HepG2 (cell line): ENCODE data around the gene ACP1. TPM values are rescaled to one million over a fixed set of nuclear protein-coding genes. Genes with fewer than 3 reads are reported as not detected.

ENCODE experiments used
- ATAC-seq: fragments of 200-7000 bp; cut with Tn5 transposase; 3 replicates; pipeline ENCODE4 v1.9.1; 2020; ENCODE audit warnings: mild to moderate bottlenecking, moderate library complexity
- BruUV-seq: library from RNA; stranded (reverse); fragments of 400-500 nt; replicated peaks from 2 replicates; lab custom pipeline; 2021; lab: Mats Ljungman, UMichigan
- CTCF ChIA-PET: fragments of 300-600 bp; formaldehyde crosslinking; extraction: SDS; loops from one replicate; lab custom pipeline; 2021; ENCODE audit warnings: low total read pairs, inconsistent platforms, low intra/inter-chr PET ratio; lab: Yijun Ruan, JAX
- POLR2A ChIA-PET: fragments of 350-600 bp; sonication (Branson Sonifier 250); formaldehyde crosslinking; loops from one replicate; lab custom pipeline; 2020; ENCODE audit warnings: antibody characterized with exemption, inconsistent platforms; lab: Yijun Ruan, JAX
- DNase-seq: peaks from one replicate; pipeline ENCODE4 v3.0.0-alpha.2; 2015; ENCODE audit warnings: low spot score
- FAIRE-seq: peaks from 3 replicates; lab custom pipeline; 2011; peaks lifted over from hg19 to GRCh38; lab: Jason Lieb, UNC
- H2AFZ ChIP-seq: one replicate; pipeline ENCODE4 v1.6.1; 2011; ENCODE audit warnings: low read length, inconsistent platforms
- H3K27ac ChIP-seq: fragments of 300-600 bp; 3 replicates; pipeline ENCODE4 v1.8.0; 2011; ENCODE audit warnings: mixed run types, mild to moderate bottlenecking, mixed read lengths, low read length, inconsistent platforms; ENCODE audit not compliant: insufficient read depth; ENCODE audit errors: extremely low read length
- H3K27me3 ChIP-seq, 2 experiments: fragments of 200-600 bp in 1 of 2; 2 replicates in 1 of 2; 3 replicates in 1 of 2; pipeline versions ENCODE4 v1.6.0 to v1.8.0; 2011; ENCODE audit warnings: low read length in 2 of 2, mild to moderate bottlenecking in 2 of 2, moderate library complexity in 2 of 2, inconsistent platforms in 1 of 2; ENCODE audit not compliant: insufficient read depth in 2 of 2, control insufficient read depth in 1 of 2
- H3K36me3 ChIP-seq, 2 experiments: fragments of 200-600 bp in 1 of 2; replicated peaks in 1 of 2; 2 replicates in 1 of 2; 3 replicates in 1 of 2; pipeline versions ENCODE4 v1.5.1 to v1.8.0; 2011; ENCODE audit warnings: low read length in 2 of 2, inconsistent platforms in 1 of 2; ENCODE audit not compliant: insufficient read depth in 2 of 2, control insufficient read depth in 1 of 2
- H3K4me1 ChIP-seq: 2 replicates; pipeline ENCODE4 v1.5.1; 2012; ENCODE audit warnings: low read length, inconsistent platforms; ENCODE audit not compliant: insufficient read depth
- H3K4me2 ChIP-seq: 2 replicates; pipeline ENCODE4 v1.6.0; 2011; ENCODE audit warnings: low read depth, low read length, inconsistent platforms
- H3K4me3 ChIP-seq, 3 experiments: fragments of 200-600 bp in 1 of 3; sonication (generic), shearing (Covaris generic) in 1 of 3; replicated peaks in 1 of 3; 2 replicates each; pipeline ENCODE4 v1.5.1; 2011 to 2016; ENCODE audit warnings: low read length in 3 of 3, inconsistent platforms in 2 of 3, low read depth in 2 of 3, mild to moderate bottlenecking in 2 of 3, control low read depth in 1 of 3, mixed read lengths in 1 of 3; ENCODE audit not compliant: insufficient read depth in 1 of 3
- H3K79me2 ChIP-seq: one replicate; pipeline ENCODE4 v1.6.1; 2011; ENCODE audit warnings: low read length, inconsistent platforms; ENCODE audit not compliant: insufficient read depth
- H3K9ac ChIP-seq: 2 replicates; pipeline ENCODE4 v1.6.0; 2011; ENCODE audit warnings: mild to moderate bottlenecking, low read depth, low read length, inconsistent platforms; ENCODE audit not compliant: insufficient read depth
- H3K9me3 ChIP-seq: 2 replicates; pipeline ENCODE4 v1.5.1; 2012; ENCODE audit warnings: mild to moderate bottlenecking, low read length
- H4K20me1 ChIP-seq: 2 replicates; pipeline ENCODE4 v1.6.0; 2011; ENCODE audit warnings: inconsistent platforms, mild to moderate bottlenecking, low read length, moderate library complexity; ENCODE audit not compliant: insufficient read depth
- NR3C1 ChIP-seq: sonication (generic); formaldehyde crosslinking; IDR thresholded peaks from 2 replicates; pipeline ENCODE4 v1.4.0; 2020; ENCODE audit warnings: missing genetic modification reagents
- PCBP1 ChIP-seq: fragments of 200-400 bp; formaldehyde crosslinking; IDR thresholded peaks from 2 replicates; pipeline ENCODE4 v1.6.1; 2017; ENCODE audit warnings: mild to moderate bottlenecking, low read depth, low read length, borderline replicate concordance
- RARG ChIP-seq: sonication (generic); formaldehyde crosslinking; IDR thresholded peaks from 2 replicates; pipeline ENCODE4 v1.4.0; 2020; ENCODE audit warnings: low read depth, mild to moderate bottlenecking, missing genetic modification reagents
- ZNF3 ChIP-seq: IDR thresholded peaks from 2 replicates; pipeline ENCODE4 v1.7.0; 2017; ENCODE audit warnings: inconsistent platforms
- ZNF546 ChIP-seq: sonication (generic); formaldehyde crosslinking; conservative IDR thresholded peaks from 2 replicates; pipeline ENCODE4 v1.8.1; 2023; ENCODE audit warnings: mild to moderate bottlenecking, missing genetic modification reagents
- ZNF879 ChIP-seq: sonication (generic); formaldehyde crosslinking; IDR thresholded peaks from 2 replicates; pipeline ENCODE4 v1.8.1; 2023; ENCODE audit warnings: missing genetic modification reagents
- WGBS: methylation state at CpG from one replicate; pipeline ENCODE4 v1.1.6; 2017; ENCODE audit warnings: low lambda C conversion rate; 5-methylcytosine and 5-hydroxymethylcytosine counted together
- in situ Hi-C: cut with HindIII; loops from 2 replicates; pipeline ENCODE4 v1.10.0; 2017; ENCODE audit warnings: low pct_unique_long_range_greater_than_20kb; ENCODE audit not compliant: extremely low pct_ligation_motif_present
- intact Hi-C: fragments of 100-400 bp; cut with micrococcal nuclease; formaldehyde crosslinking; loops from one replicate; pipeline ENCODE4 v1.10.0; 2022; ENCODE audit not compliant: unreplicated experiment
- polyA plus RNA-seq, 8 experiments: library from polyadenylated mRNA; depleted of rRNA in 3 of 8; stranded (reverse) in 7 of 8; unstranded in 1 of 8; fragments of >200 nt; fragmentation: Illumina TruSeq in 4 of 8; extraction: Trizol in 4 of 8; gene quantifications; 2 replicates each; pipeline versions ENCODE4 v1.2.1 to v1.2.3, GENCODE V29; 2011 to 2016; ENCODE audit warnings: low read depth in 4 of 8, missing spikeins in 1 of 8, mixed read lengths in 1 of 8; ENCODE audit not compliant: insufficient read depth in 1 of 8
- total RNA-seq, 5 experiments: library from RNA; depleted of rRNA; stranded (reverse); fragments of >200 nt; fragmentation: Illumina TruSeq; extraction: Trizol; gene quantifications; 2 replicates each; pipeline ENCODE4 v1.2.3, GENCODE V29; 2016; ENCODE audit warnings: low read depth in 1 of 5
- TF ChIP-seq, protein P1 (sequence below): sonication (generic); formaldehyde crosslinking; conservative IDR thresholded peaks from 2 replicates; pipeline ENCODE4 v1.4.0; 2020; ENCODE audit warnings: missing genetic modification reagents
- TF ChIP-seq, protein P2 (sequence below): sonication (generic); formaldehyde crosslinking; IDR thresholded peaks from 2 replicates; pipeline ENCODE4 v1.5.0; 2020; ENCODE audit warnings: missing genetic modification reagents
- TF ChIP-seq, protein P3 (sequence below): sonication (generic); formaldehyde crosslinking; IDR thresholded peaks from 2 replicates; pipeline ENCODE4 v1.4.0; 2020; ENCODE audit warnings: missing genetic modification reagents, borderline replicate concordance
- TF ChIP-seq, protein P4 (sequence below): sonication (generic); formaldehyde crosslinking; IDR thresholded peaks from 2 replicates; pipeline ENCODE4 v1.5.0; 2020; ENCODE audit warnings: mild to moderate bottlenecking, missing genetic modification reagents, moderate library complexity

Gene ACP1
- total and polyA plus RNA-seq, 2 of the 13 experiments (the other 11 are each of a cell fraction or from before 2014, with no cell fraction given) = 246 to 348 TPM

- Histone ChIP-seq H3K4me2 (no peak overlapping the region), H3K79me2 (no peaks in the 10 kb centered on the region), H4K20me1 (no peaks in the 10 kb centered on the region), H2AFZ (no peak overlapping the region), H3K9me3 (no peaks in the 10 kb centered on the region), H3K27ac (no peak overlapping the region), H3K9ac (no peak overlapping the region), H3K27me3 (no peaks in the 10 kb centered on the region), H3K4me3 (no peak overlapping the region), H3K4me1 (peaks cover 12% of the 10 kb centered on the region), H3K36me3 (peaks cover 6 to 19% of the 10 kb centered on the region in 2 experiments)
- in situ Hi-C loops (no loop called here), intact Hi-C loops (no loop called here)
- WGBS = 93% methylated on average over 6 of the region's 6 CpGs
- FAIRE-seq = no peak
- ChIA-PET POLR2A (no interaction called here), CTCF (no interaction called here)
- no TSS peak for BruUV-seq
- TF ChIP-seq, protein P1, sequence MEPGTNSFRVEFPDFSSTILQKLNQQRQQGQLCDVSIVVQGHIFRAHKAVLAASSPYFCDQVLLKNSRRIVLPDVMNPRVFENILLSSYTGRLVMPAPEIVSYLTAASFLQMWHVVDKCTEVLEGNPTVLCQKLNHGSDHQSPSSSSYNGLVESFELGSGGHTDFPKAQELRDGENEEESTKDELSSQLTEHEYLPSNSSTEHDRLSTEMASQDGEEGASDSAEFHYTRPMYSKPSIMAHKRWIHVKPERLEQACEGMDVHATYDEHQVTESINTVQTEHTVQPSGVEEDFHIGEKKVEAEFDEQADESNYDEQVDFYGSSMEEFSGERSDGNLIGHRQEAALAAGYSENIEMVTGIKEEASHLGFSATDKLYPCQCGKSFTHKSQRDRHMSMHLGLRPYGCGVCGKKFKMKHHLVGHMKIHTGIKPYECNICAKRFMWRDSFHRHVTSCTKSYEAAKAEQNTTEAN (CRISPR knock-in tag) = no peak
- no peak for TF ChIP-seq NR3C1 (CRISPR knock-in tag)
- no peak for TF ChIP-seq PCBP1
- no peak for TF ChIP-seq RARG (CRISPR knock-in tag)
- no peak for TF ChIP-seq ZNF546 (CRISPR knock-in tag)
- no peak for ATAC-seq
- DNase-seq = no peak
Measured at GRCh38 chr2:223971-224760, 40.6 kb upstream of the ACP1 start.

DNA sequence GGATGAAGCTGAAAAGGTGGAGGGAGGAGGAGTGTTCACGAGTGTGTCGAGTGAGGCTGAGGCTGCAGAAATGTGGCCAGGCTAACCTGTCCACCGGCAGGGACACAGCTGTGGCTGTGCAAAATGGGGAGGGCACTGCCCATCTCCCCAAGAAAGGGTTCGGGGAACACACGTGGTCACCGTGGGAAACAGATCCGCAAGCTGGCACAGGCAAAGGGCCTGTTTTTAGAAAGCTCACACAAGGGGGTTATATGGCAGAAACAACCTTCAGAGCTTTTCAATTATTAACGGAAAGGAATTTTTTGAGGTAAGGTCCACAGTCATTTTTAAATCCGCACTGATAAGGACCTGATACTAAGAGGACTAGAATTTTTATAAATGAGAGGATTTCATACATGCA is 36.6 kb upstream of the ACP1 start:
- intact Hi-C loops (no loop called here), in situ Hi-C loops (no loop called here)
- ATAC-seq (peak; percentile 25; the same call in 1 of the 3 replicates), FAIRE-seq (no peak), DNase-seq (no peak)
- H3K4me1 ChIP-seq = peaks cover 18% of the 10 kb centered on the region
- H3K4me2 ChIP-seq = no peak overlapping the region
- no TSS peak for BruUV-seq
- no peaks in the 10 kb centered on the region for H4K20me1 ChIP-seq
- ChIA-PET POLR2A (no interaction called here), CTCF (no interaction called here)
- no peak overlapping the region for H3K4me3 ChIP-seq
- no peak overlapping the region for H3K27ac ChIP-seq
- H3K9me3 ChIP-seq = no peaks in the 10 kb centered on the region
- no peaks in the 10 kb centered on the region for H3K27me3 ChIP-seq
- WGBS = 92% methylated on average over 9 of the region's 9 CpGs
- peaks cover 6 to 28% of the 10 kb centered on the region in 2 experiments for H3K36me3 ChIP-seq
- H2AFZ ChIP-seq = no peak overlapping the region
- no peaks in the 10 kb centered on the region for H3K79me2 ChIP-seq
- H3K9ac ChIP-seq = no peak overlapping the region
- TF ChIP-seq, protein P2, sequence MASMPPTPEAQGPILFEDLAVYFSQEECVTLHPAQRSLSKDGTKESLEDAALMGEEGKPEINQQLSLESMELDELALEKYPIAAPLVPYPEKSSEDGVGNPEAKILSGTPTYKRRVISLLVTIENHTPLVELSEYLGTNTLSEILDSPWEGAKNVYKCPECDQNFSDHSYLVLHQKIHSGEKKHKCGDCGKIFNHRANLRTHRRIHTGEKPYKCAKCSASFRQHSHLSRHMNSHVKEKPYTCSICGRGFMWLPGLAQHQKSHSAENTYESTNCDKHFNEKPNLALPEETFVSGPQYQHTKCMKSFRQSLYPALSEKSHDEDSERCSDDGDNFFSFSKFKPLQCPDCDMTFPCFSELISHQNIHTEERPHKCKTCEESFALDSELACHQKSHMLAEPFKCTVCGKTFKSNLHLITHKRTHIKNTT (CRISPR knock-in tag) = no peak
- TF ChIP-seq, protein P3, sequence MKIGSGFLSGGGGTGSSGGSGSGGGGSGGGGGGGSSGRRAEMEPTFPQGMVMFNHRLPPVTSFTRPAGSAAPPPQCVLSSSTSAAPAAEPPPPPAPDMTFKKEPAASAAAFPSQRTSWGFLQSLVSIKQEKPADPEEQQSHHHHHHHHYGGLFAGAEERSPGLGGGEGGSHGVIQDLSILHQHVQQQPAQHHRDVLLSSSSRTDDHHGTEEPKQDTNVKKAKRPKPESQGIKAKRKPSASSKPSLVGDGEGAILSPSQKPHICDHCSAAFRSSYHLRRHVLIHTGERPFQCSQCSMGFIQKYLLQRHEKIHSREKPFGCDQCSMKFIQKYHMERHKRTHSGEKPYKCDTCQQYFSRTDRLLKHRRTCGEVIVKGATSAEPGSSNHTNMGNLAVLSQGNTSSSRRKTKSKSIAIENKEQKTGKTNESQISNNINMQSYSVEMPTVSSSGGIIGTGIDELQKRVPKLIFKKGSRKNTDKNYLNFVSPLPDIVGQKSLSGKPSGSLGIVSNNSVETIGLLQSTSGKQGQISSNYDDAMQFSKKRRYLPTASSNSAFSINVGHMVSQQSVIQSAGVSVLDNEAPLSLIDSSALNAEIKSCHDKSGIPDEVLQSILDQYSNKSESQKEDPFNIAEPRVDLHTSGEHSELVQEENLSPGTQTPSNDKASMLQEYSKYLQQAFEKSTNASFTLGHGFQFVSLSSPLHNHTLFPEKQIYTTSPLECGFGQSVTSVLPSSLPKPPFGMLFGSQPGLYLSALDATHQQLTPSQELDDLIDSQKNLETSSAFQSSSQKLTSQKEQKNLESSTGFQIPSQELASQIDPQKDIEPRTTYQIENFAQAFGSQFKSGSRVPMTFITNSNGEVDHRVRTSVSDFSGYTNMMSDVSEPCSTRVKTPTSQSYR = no peak
- no peak for TF ChIP-seq ZNF3 (CRISPR knock-in tag)
- TF ChIP-seq, protein P4, sequence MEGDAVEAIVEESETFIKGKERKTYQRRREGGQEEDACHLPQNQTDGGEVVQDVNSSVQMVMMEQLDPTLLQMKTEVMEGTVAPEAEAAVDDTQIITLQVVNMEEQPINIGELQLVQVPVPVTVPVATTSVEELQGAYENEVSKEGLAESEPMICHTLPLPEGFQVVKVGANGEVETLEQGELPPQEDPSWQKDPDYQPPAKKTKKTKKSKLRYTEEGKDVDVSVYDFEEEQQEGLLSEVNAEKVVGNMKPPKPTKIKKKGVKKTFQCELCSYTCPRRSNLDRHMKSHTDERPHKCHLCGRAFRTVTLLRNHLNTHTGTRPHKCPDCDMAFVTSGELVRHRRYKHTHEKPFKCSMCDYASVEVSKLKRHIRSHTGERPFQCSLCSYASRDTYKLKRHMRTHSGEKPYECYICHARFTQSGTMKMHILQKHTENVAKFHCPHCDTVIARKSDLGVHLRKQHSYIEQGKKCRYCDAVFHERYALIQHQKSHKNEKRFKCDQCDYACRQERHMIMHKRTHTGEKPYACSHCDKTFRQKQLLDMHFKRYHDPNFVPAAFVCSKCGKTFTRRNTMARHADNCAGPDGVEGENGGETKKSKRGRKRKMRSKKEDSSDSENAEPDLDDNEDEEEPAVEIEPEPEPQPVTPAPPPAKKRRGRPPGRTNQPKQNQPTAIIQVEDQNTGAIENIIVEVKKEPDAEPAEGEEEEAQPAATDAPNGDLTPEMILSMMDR = no peak
- TF ChIP-seq ZNF879 (CRISPR knock-in tag) = no peak
